Uterus (tissue), 4 donors: ENCODE results near the gene ACSS1. TPM values are rescaled to one million over a fixed set of nuclear protein-coding genes. Genes with fewer than 3 reads are reported as not detected.

Experiments
- DNase-seq, 2 donors: peaks; one replicate each; pipeline ENCODE4 v3.0.0-alpha.2; 2019 to 2020
- H3K27ac ChIP-seq, 2 donors: fragments of 200-600 bp; sonication (generic); 1 replicate in 1 of 2; 2 replicates in 1 of 2; pipeline ENCODE4 v1.5.1; 2016 to 2018
- H3K27me3 ChIP-seq, 2 donors: fragments of 200-600 bp; sonication (generic); one replicate each; pipeline ENCODE4 v1.5.1; 2018 to 2019; ENCODE audit warnings: control low read depth in 1 of 2
- H3K36me3 ChIP-seq, 2 donors: fragments of 200-600 bp; sonication (generic); one replicate each; pipeline ENCODE4 v1.5.1; 2019; ENCODE audit warnings: control low read depth in 1 of 2
- H3K4me1 ChIP-seq, 2 donors: fragments of 200-600 bp; sonication (generic); one replicate each; pipeline ENCODE4 v1.5.1; 2018 to 2019; ENCODE audit warnings: control low read depth in 1 of 2
- H3K4me3 ChIP-seq, 2 donors: fragments of 200-600 bp; sonication (generic); 1 replicate in 1 of 2; 2 replicates in 1 of 2; pipeline ENCODE4 v1.5.1; 2018 to 2019; ENCODE audit warnings: mild to moderate bottlenecking in 1 of 2
- H3K9me3 ChIP-seq, 2 donors: fragments of 200-600 bp; sonication (generic); one replicate each; pipeline ENCODE4 v1.5.1; 2019; ENCODE audit warnings: control low read depth in 1 of 2
- POLR2A ChIP-seq, 2 donors: fragments of 450-650 bp; IDR thresholded peaks; one replicate each; pipeline ENCODE4 v1.6.1; 2016; ENCODE audit warnings: antibody characterized with exemption in 2 of 2, mild to moderate bottlenecking in 1 of 2, moderate library complexity in 1 of 2
- intact Hi-C: fragments of 100-400 bp; cut with DNase I; formaldehyde crosslinking; loops from one replicate; pipeline ENCODE4 v1.15.1; 2023; ENCODE audit warnings: low total_unique reads
- total RNA-seq, 4 donors: library from RNA; depleted of rRNA in 3 of 4; stranded (reverse); fragments of >200 nt in 3 of 4; gene quantifications; one replicate each; pipeline versions ENCODE4 v1.1.0 to v1.2.4, GENCODE V29; 2014 to 2023
- TF ChIP-seq, protein P1 (sequence below), 4 experiments: fragments of 200-600 bp in 2 of 4; fragments of 450-650 bp in 2 of 4; sonication (generic) in 2 of 4; IDR thresholded peaks; one replicate each; pipeline ENCODE4 v1.5.1; 2016 to 2019; ENCODE audit warnings: antibody characterized with exemption in 4 of 4, mild to moderate bottlenecking in 2 of 4, moderate library complexity in 1 of 4
- donor health status: DM: yes; HTN: yes; CAD: no.

The ACSS1 gene
- total RNA-seq, 4 donors from 2014 or later = 11.8 to 35.1 (median 23.1) TPM

DNA sequence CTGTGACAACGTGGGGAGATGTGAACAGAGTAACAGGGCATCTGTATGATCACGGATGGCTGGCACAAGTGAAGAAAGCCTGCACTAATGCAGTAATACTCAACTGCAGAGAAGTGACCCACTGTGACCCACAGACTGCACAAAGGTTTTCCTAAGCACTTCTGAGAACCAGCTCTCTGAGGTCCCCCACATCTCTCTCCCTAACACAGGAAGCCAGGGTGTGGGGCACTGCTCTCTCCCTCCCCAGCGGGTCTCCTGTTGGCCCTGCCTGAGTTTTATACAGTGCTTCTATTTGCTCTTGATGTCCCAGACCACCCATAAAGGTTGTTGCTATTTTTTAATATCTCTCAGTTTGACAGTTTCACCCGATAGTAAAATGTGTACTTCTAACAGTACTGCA lies 76.7 kb downstream of the ACSS1 start:
- Histone ChIP-seq H3K36me3 (no peaks in the 10 kb centered on the region), H3K9me3 (no peaks in the 10 kb centered on the region), H3K4me1 (no peaks in the 10 kb centered on the region), H3K27me3 (no peaks in the 10 kb centered on the region), H3K27ac (no peak overlapping the region), H3K4me3 (no peak overlapping the region)
- intact Hi-C loops = no loop called here
- DNase-seq = no peak
- TF ChIP-seq, protein P1, sequence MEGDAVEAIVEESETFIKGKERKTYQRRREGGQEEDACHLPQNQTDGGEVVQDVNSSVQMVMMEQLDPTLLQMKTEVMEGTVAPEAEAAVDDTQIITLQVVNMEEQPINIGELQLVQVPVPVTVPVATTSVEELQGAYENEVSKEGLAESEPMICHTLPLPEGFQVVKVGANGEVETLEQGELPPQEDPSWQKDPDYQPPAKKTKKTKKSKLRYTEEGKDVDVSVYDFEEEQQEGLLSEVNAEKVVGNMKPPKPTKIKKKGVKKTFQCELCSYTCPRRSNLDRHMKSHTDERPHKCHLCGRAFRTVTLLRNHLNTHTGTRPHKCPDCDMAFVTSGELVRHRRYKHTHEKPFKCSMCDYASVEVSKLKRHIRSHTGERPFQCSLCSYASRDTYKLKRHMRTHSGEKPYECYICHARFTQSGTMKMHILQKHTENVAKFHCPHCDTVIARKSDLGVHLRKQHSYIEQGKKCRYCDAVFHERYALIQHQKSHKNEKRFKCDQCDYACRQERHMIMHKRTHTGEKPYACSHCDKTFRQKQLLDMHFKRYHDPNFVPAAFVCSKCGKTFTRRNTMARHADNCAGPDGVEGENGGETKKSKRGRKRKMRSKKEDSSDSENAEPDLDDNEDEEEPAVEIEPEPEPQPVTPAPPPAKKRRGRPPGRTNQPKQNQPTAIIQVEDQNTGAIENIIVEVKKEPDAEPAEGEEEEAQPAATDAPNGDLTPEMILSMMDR (IDR thresholded peaks at IDR 0.05) = no peak
- no peak for TF ChIP-seq POLR2A (IDR thresholded peaks at IDR 0.05)

DNA sequence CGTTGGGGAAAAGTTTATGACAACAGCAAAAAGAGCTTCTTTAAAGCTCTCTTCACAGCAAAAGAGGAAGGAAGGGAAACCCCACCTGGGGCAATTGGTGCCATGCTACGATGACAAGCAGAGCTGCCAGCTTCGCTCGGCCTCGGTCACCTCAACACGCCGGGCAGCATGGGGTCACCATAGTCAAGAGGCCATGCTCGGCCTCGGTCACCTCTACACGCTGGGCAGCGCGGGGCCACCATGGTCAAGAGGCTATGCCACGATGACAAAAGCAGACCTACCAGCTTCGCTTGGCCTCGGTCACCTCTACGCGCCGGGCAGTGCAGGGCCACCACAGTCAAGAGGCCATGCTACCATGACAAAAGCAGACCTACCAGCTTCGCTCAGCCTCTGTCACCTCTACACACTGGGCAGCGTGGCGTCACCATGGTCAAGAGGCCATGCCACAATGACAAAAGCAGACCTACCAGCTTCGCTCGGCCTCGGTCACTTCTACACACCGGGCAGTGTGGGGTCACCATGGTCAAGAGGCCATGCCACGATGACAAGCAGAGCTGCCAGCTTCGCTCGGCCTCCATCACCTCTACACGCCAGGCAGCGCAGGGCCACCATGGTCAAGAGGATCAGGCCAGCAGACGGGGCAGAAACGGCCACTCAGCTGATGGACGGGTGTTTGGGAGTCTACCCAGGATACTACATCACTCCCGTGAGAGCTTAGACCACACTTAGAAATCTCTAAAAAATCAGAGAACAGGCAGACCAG lies 77.5 kb downstream of the ACSS1 start:
- Histone ChIP-seq H3K9me3 (no peaks in the 10 kb centered on the region), H3K4me3 (no peak overlapping the region), H3K4me1 (no peaks in the 10 kb centered on the region), H3K27me3 (no peaks in the 10 kb centered on the region), H3K36me3 (no peaks in the 10 kb centered on the region), H3K27ac (no peak overlapping the region)
- intact Hi-C loops = no loop called here
- DNase-seq = no peak
- TF ChIP-seq, protein P1 (IDR thresholded peaks at IDR 0.05) = no peak
- no peak for TF ChIP-seq POLR2A (IDR thresholded peaks at IDR 0.05)

DNA sequence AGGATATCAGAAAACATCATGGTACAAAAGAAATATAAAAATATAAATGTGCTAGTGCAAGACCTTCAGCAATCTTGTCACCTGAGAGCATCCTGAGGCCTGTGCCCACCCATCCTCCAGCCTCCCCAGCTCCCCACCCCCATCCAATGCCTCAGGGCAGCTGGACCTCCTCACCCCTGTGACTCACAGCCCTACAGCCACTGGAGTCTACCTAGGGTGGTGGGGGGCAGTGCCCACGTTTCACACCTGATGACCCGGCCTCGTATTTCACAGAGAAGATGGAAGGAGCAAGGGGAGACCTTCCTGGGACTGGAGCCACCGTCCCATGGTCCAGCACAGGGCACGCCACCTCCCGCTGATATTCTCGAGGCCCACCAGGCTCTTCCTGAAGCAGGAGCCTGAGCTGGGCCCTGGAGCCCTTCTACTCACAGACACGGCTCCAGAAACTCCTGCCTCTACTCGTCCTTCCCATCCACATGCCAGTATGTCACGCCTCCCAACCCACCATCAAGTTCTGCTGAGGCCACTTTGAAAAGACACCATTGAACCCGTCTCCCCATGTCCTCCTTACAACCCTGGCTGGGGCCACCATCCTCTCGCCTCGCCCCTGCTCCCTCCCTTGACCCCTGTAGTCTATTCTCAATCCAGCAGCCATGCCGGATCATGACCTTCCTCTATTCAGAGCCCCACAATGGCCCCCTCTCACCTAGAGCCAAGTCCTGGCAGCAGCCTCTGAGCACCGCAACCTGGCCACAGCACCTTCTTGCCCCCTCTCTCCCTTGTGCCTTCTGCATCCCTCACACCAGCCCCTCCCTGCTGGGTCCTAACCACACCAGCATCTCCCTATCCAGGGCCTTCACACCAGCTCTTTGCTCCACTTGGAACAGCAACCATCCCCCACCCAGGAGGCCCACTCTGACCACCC lies 78.6 kb downstream of the ACSS1 start:
- H3K27ac ChIP-seq = no peak overlapping the region
- intact Hi-C loops = no loop called here

DNA sequence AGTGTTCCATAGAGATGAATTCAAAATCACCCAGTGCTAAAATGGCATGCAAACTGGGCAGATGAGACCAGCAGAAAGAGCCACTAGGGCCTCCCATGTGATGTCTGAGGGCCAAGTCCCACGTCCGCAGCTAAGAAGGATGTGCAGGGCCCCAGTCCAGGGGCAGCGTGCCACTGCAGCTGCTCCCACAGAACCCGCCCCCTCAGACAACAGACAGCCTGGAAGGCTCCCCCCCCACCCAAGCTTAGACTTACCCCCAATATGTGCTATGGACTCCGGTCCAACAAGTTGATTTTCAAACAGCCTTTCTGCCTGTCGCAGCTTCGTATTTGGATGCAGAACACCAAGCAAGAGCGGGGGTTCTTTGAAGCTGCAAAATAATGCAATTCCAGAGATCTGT lies 79.4 kb downstream of the ACSS1 start:
- Histone ChIP-seq H3K27me3 (no peaks in the 10 kb centered on the region), H3K4me3 (no peak overlapping the region), H3K27ac (no peak overlapping the region), H3K4me1 (no peaks in the 10 kb centered on the region), H3K36me3 (no peaks in the 10 kb centered on the region), H3K9me3 (peaks cover 0 to 4% of the 10 kb centered on the region in 2 donors)
- intact Hi-C loops = no loop called here
- no peak for TF ChIP-seq POLR2A (IDR thresholded peaks at IDR 0.05)
- TF ChIP-seq, protein P1 (IDR thresholded peaks at IDR 0.05) = no peak
- no peak for DNase-seq

More for the DNA sequence above, 78.6 kb downstream of the ACSS1 start:
- no peaks in the 10 kb centered on the region for H3K27me3 ChIP-seq
- DNase-seq = no peak
- no peaks in the 10 kb centered on the region for H3K4me1 ChIP-seq
- H3K9me3 ChIP-seq = peaks cover 0 to 4% of the 10 kb centered on the region in 2 donors
- TF ChIP-seq, protein P1 (IDR thresholded peaks at IDR 0.05) = no peak
- H3K4me3 ChIP-seq = no peak overlapping the region
- H3K36me3 ChIP-seq = no peaks in the 10 kb centered on the region

DNA sequence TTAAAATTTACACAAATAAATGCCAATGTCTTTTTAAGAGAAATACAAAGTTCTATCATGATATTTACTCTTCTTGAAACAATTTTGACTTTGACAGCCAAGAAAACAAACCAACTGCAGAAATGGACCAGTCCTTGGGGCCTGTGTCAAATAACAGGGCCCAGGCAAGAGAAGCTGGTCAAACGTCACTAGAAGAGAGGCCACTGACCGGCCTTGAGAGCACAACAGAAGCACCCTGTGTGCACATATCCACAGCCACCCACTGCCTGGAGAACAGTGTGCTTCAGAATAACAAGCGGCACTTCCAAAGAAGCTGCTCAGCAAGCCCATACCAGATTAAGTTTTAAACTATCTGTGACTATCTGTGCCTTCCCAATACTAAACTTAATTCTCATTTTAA lies 80.1 kb downstream of the ACSS1 start:
- Histone ChIP-seq H3K27ac (no peak overlapping the region), H3K27me3 (no peaks in the 10 kb centered on the region), H3K9me3 (peaks cover 0 to 4% of the 10 kb centered on the region in 2 donors), H3K36me3 (no peaks in the 10 kb centered on the region), H3K4me1 (no peaks in the 10 kb centered on the region), H3K4me3 (no peak overlapping the region)
- no peak for DNase-seq
- TF ChIP-seq, protein P1 (IDR thresholded peaks at IDR 0.05) = no peak
- TF ChIP-seq POLR2A (IDR thresholded peaks at IDR 0.05) = no peak
- intact Hi-C loops = no loop called here
